ENCODE measurements around the gene MTRF1L. TPM values are rescaled to one million over a fixed set of nuclear protein-coding genes. Genes with fewer than 3 reads are reported as not detected.
A peak's percentile ranks its signal among the peaks of the same experiment; 100 is the strongest.

Gene MTRF1L, protein sequence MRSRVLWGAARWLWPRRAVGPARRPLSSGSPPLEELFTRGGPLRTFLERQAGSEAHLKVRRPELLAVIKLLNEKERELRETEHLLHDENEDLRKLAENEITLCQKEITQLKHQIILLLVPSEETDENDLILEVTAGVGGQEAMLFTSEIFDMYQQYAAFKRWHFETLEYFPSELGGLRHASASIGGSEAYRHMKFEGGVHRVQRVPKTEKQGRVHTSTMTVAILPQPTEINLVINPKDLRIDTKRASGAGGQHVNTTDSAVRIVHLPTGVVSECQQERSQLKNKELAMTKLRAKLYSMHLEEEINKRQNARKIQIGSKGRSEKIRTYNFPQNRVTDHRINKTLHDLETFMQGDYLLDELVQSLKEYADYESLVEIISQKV
- 8.1 TPM for total RNA-seq

DNA sequence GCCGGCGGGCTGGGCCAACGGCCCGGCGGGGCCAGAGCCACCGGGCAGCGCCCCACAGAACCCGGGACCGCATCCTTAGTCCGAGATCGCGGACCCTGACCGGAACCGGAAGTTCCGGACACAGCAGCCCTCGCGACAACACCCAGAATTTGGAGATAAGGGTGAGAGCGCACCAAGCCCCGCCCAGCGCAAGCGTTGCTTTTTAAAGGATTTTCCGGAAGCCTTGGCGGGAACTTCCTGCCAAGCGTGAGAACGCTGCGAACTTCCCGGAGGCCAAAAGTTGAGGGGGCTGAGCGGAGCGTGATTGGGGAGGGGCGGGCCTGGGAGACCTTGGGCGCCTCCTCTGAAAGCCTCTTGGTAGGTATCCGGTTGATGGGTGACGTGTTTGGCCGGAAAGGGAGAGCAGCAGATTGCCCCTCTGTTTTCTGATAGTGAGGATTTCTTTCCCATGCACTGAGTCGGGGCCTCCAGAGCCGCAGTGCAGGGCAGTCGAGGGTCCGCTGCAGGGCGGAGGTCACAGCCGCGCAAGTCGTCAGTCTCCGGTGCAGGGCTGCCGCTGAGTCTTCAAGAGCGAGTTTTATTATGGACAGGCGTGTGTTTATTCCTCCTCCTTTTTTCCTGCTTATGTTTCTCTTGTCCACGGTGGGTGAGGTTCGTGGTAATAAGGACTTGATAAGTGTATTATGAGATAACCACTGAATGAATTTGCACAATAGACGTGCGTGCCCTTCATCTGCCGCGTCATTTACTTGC, at the start of gene MTRF1L:
Gene MTRF1L (minus strand): TSS at position 97 of the 753 bp plus-strand sequence. CDS start 24 bp downstream, at position 73.
- intact Hi-C loops (cut with DNase I) = no loop called here
- DNase-seq (ENCODE audit: extremely low spot score in 2 of 2) = peak in 1 of 2 donors; percentile 96
- TF ChIP-seq, protein P1, sequence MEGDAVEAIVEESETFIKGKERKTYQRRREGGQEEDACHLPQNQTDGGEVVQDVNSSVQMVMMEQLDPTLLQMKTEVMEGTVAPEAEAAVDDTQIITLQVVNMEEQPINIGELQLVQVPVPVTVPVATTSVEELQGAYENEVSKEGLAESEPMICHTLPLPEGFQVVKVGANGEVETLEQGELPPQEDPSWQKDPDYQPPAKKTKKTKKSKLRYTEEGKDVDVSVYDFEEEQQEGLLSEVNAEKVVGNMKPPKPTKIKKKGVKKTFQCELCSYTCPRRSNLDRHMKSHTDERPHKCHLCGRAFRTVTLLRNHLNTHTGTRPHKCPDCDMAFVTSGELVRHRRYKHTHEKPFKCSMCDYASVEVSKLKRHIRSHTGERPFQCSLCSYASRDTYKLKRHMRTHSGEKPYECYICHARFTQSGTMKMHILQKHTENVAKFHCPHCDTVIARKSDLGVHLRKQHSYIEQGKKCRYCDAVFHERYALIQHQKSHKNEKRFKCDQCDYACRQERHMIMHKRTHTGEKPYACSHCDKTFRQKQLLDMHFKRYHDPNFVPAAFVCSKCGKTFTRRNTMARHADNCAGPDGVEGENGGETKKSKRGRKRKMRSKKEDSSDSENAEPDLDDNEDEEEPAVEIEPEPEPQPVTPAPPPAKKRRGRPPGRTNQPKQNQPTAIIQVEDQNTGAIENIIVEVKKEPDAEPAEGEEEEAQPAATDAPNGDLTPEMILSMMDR (IDR thresholded peaks at IDR 0.05) = no peak
- TF ChIP-seq POLR2AphosphoS5 (IDR thresholded peaks at IDR 0.05; ENCODE audit: insufficient read depth in 1 of 2, low read depth in 1 of 2) (peak; percentile 89 to 90), POLR2A (IDR thresholded peaks at IDR 0.05) (peak in 1 of 2 donors; percentile 46)
- H3K4me3 ChIP-seq = peak within 1 kb of the TSS; percentile 68 to 72
- peak within 1 kb of the TSS; percentile 81 for H3K27ac ChIP-seq
- H3K4me1 ChIP-seq = peaks cover 37% of the 10 kb centered on the region
- H3K36me3 ChIP-seq = no peaks in the 10 kb centered on the region
- no peaks in the 10 kb centered on the region for H3K9me3 ChIP-seq
- no peaks in the 10 kb centered on the region for H3K27me3 ChIP-seq

DNA sequence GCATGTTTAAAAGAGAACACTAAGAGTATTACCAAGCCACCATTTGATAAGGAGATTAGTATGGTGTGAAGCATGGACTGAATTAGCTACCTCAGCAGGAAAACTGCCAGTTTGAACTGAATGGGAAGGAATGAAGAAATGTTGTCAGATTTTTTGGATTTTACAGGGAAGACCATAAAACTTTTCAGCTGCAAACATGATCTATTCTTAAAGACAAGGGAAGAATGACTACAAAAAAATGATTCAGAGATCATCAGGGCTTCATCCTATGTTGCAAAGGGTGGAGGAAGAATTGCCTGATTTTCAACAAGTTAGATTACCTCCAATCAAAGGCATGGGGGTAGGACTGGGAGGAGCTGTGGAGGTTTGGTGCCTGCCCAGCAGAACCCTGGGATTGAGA, 49.3 kb upstream of the MTRF1L start:
- intact Hi-C loops (cut with DNase I) = no loop called here
- H3K27ac ChIP-seq = no peak overlapping the region
- H3K36me3 ChIP-seq = no peaks in the 10 kb centered on the region
- H3K4me1 ChIP-seq = no peaks in the 10 kb centered on the region
- TF ChIP-seq, protein P1 (IDR thresholded peaks at IDR 0.05) = no peak
- TF ChIP-seq POLR2A (IDR thresholded peaks at IDR 0.05) (no peak), POLR2AphosphoS5 (IDR thresholded peaks at IDR 0.05; ENCODE audit: insufficient read depth in 1 of 2, low read depth in 1 of 2) (no peak)
- H3K27me3 ChIP-seq = no peaks in the 10 kb centered on the region
- H3K4me3 ChIP-seq = no peak overlapping the region
- no peaks in the 10 kb centered on the region for H3K9me3 ChIP-seq
- no peak for DNase-seq (ENCODE audit: extremely low spot score in 2 of 2)

DNA sequence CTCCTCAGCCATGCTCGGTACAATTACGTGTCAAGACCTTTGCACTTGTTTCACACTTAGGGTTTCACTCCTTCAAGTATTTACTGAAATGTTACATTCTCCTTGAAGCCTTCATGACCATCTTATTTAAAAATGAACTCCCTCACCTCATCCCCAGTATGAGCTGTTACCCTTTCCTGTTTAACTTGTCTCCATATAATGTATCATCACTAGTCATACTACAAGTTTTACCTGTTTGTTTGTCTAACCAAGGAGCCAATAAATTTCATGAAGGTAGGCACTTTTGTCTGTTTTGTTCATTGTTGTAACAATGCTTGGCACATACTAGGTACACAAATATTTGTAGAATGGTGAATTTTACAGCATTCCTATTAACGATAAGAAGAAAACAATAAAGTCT, 46.1 kb upstream of the MTRF1L start:
- DNase-seq (ENCODE audit: extremely low spot score in 2 of 2) = no peak
- no peak overlapping the region for H3K27ac ChIP-seq
- H3K4me3 ChIP-seq = no peak overlapping the region
- no peaks in the 10 kb centered on the region for H3K36me3 ChIP-seq
- TF ChIP-seq, protein P1 (IDR thresholded peaks at IDR 0.05) = no peak
- no peak for TF ChIP-seq POLR2A (IDR thresholded peaks at IDR 0.05)
- TF ChIP-seq POLR2AphosphoS5 (IDR thresholded peaks at IDR 0.05; ENCODE audit: insufficient read depth in 1 of 2, low read depth in 1 of 2) = no peak
- H3K4me1 ChIP-seq = no peaks in the 10 kb centered on the region
- intact Hi-C loops (cut with DNase I) = no loop called here
- no peaks in the 10 kb centered on the region for H3K9me3 ChIP-seq
- no peaks in the 10 kb centered on the region for H3K27me3 ChIP-seq

DNA sequence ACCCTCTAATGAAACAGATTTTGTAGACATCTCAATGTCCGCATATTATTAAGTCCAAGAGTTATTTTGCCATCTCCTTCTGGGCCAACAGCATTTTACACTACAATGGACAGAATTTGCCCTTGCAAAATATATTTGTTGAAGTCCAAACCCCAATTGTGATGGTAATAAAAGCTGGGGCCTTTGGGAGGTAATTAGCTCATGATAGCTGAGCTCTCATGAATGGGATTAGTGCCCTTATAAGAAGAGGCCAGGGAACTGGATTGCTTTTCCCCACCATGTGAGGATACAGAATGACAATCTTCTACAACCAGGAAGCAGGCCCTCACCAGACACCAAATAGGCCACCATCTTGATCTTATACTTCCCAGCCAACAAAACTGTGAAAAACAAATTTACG, 44.9 kb upstream of the MTRF1L start:
- Histone ChIP-seq H3K4me3 (no peak overlapping the region), H3K27me3 (no peaks in the 10 kb centered on the region), H3K36me3 (no peaks in the 10 kb centered on the region), H3K27ac (no peak overlapping the region), H3K9me3 (no peaks in the 10 kb centered on the region), H3K4me1 (no peaks in the 10 kb centered on the region)
- TF ChIP-seq, protein P1 (IDR thresholded peaks at IDR 0.05) = no peak
- TF ChIP-seq POLR2A (IDR thresholded peaks at IDR 0.05) (no peak), POLR2AphosphoS5 (IDR thresholded peaks at IDR 0.05; ENCODE audit: insufficient read depth in 1 of 2, low read depth in 1 of 2) (no peak)
- no peak for DNase-seq (ENCODE audit: extremely low spot score in 2 of 2)
- intact Hi-C loops (cut with DNase I) = no loop called here
